Testis (tissue), 3 donors: Measurements from ENCODE around the gene C2orf42. TPM values are rescaled to one million over a fixed set of nuclear protein-coding genes. Genes with fewer than 3 reads are reported as not detected.
A peak's percentile ranks its signal among the peaks of the same experiment; 100 is the strongest.
"Not testable (repeated sequence)": the region's sequence is repeated elsewhere in the genome, so short reads cannot be mapped to it uniquely, and the experiment has no call there.

Source experiments
- DNase-seq: peaks from one replicate; pipeline ENCODE4 v3.0.0-alpha.2; 2019
- H3K27ac ChIP-seq, 2 donors: fragments of 200-600 bp; sonication (generic); one replicate each; pipeline ENCODE4 v1.5.1; 2019
- H3K27me3 ChIP-seq: fragments of 200-600 bp; sonication (generic); one replicate; pipeline ENCODE4 v1.5.1; 2019
- H3K36me3 ChIP-seq: fragments of 200-600 bp; sonication (generic); one replicate; pipeline ENCODE4 v1.5.1; 2017; ENCODE audit warnings: low read depth; ENCODE audit errors: missing control alignments
- H3K4me1 ChIP-seq: fragments of 200-600 bp; sonication (generic); one replicate; pipeline ENCODE4 v1.5.1; 2019
- H3K4me3 ChIP-seq, 2 donors: fragments of 200-600 bp; sonication (generic); one replicate each; pipeline ENCODE4 v1.5.1; 2017 to 2019
- H3K9me3 ChIP-seq: fragments of 200-600 bp; sonication (generic); one replicate; pipeline ENCODE4 v1.5.1; 2017
- CTCF ChIP-seq, 3 experiments: fragments of 450-650 bp in 2 of 3; fragments of 200-600 bp in 1 of 3; sonication (generic) in 1 of 3; IDR thresholded peaks; one replicate each; pipeline ENCODE4 v1.5.1; 2016 to 2019; ENCODE audit warnings: antibody characterized with exemption in 3 of 3, mild to moderate bottlenecking in 2 of 3, moderate library complexity in 1 of 3
- POLR2A ChIP-seq: fragments of 450-650 bp; IDR thresholded peaks from one replicate; pipeline ENCODE4 v1.6.1; 2017; ENCODE audit warnings: antibody characterized with exemption, mild to moderate bottlenecking, moderate library complexity
- WGBS, 2 donors: methylation state at CpG; one replicate each; pipeline ENCODE4 v1.1.5; 2018; 5-methylcytosine and 5-hydroxymethylcytosine counted together
- intact Hi-C: fragments of 100-400 bp; cut with DNase I; formaldehyde crosslinking; loops from one replicate; pipeline ENCODE4 v1.15.1; 2023; ENCODE audit warnings: low total_unique reads
- polyA plus RNA-seq: library from polyadenylated mRNA; stranded (reverse); fragments of 350-450 nt; fragmentation: Illumina TruSeq; extraction: RNeasy Lipid Tissue Mini Kit (QIAGEN cat#74804); gene quantifications from one replicate; pipeline ENCODE4 v1.2.3, GENCODE V29; 2014; ENCODE audit warnings: low read depth, low replicate concordance; ENCODE audit not compliant: insufficient read depth
- total RNA-seq, 2 donors: library from RNA; depleted of rRNA; stranded (reverse); fragments of >200 nt; gene quantifications; one replicate each; pipeline ENCODE4 v1.2.3, GENCODE V29; 2016

The C2orf42 gene
- total and polyA plus RNA-seq, 3 donors from 2014 or later, result 61.6 to 175 (median 94.4) TPM

- no peaks in the 10 kb centered on the region for H3K9me3 ChIP-seq
- H3K4me3 ChIP-seq, result no peak overlapping the region
- 59 to 64% methylated on average over 10 of the region's 10 CpGs for WGBS, 2 donors
- no peaks in the 10 kb centered on the region for H3K36me3 ChIP-seq
- no peaks in the 10 kb centered on the region for H3K27me3 ChIP-seq
- TF ChIP-seq CTCF (IDR thresholded peaks at IDR 0.05), result no peak
- TF ChIP-seq POLR2A, result no peak
- no peak for DNase-seq
- peak overlapping the region; percentile 86 to 89 for H3K27ac ChIP-seq
- H3K4me1 ChIP-seq, result peaks cover 33% of the 10 kb centered on the region
- intact Hi-C loops, result no loop called here
Observed at GRCh38 chr2:70133491-70134322, 57.1 kb downstream of the C2orf42 start.

- TF ChIP-seq CTCF (IDR thresholded peaks at IDR 0.05), result no peak
- no peak for TF ChIP-seq POLR2A
- intact Hi-C loops, result no loop called here
- H3K9me3 ChIP-seq, result no peaks in the 10 kb centered on the region
- 69 to 82% methylated on average over 1 of the region's 1 CpG for WGBS, 2 donors
- no peaks in the 10 kb centered on the region for H3K27me3 ChIP-seq
- peak overlapping the region; percentile 86 to 89 for H3K27ac ChIP-seq
- no peak for DNase-seq
- H3K4me1 ChIP-seq, result peaks cover 33% of the 10 kb centered on the region
- no peaks in the 10 kb centered on the region for H3K36me3 ChIP-seq
- peak overlapping the region in 1 of 2 donors; percentile 44 for H3K4me3 ChIP-seq
Observed at GRCh38 chr2:70133127-70133452, 57.7 kb downstream of the C2orf42 start.

GRCh38 chr2:70132244-70133126 lies 58.3 kb downstream of the C2orf42 start:
- peak; percentile 56 for DNase-seq
- no peaks in the 10 kb centered on the region for H3K36me3 ChIP-seq
- H3K27me3 ChIP-seq, result no peaks in the 10 kb centered on the region
- TF ChIP-seq CTCF (IDR thresholded peaks at IDR 0.05) (no peak), POLR2A (no peak)
- peak overlapping the region; percentile 86 to 89 for H3K27ac ChIP-seq
- intact Hi-C loops, result no loop called here
- H3K9me3 ChIP-seq, result no peaks in the 10 kb centered on the region
- peak overlapping the region; percentile 9 to 44 for H3K4me3 ChIP-seq
- H3K4me1 ChIP-seq, result peaks cover 33% of the 10 kb centered on the region
- 24 to 29% methylated on average over 8 of the region's 8 CpGs for WGBS, 2 donors

GRCh38 chr2:70131344-70132143 lies 59.3 kb downstream of the C2orf42 start:
- WGBS, 2 donors, result 78 to 82% methylated on average over 17 of the region's 17 CpGs
- Histone ChIP-seq H3K4me1 (peaks cover 33% of the 10 kb centered on the region), H3K4me3 (peak overlapping the region in 1 of 2 donors; percentile 44), H3K27ac (peak overlapping the region; percentile 86 to 89)
- H3K27me3 ChIP-seq, H3K9me3 ChIP-seq, intact Hi-C loops, DNase-seq, H3K36me3 ChIP-seq: not testable (repeated sequence)
